ENCODE data around the gene TRIM44. TPM values are rescaled to one million over a fixed set of nuclear protein-coding genes. Genes with fewer than 3 reads are reported as not detected.
"Not testable (repeated sequence)": the region's sequence is repeated elsewhere in the genome, so short reads cannot be mapped to it uniquely, and the experiment has no call there.

The TRIM44 gene
- total RNA-seq, 2 experiments from 2014 or later, result 40.9 to 41.1 TPM

GRCh38 chr11:35855671-35856070 lies 193.1 kb downstream of the TRIM44 start:
- no peak overlapping the region for H3K4me3 Mint-ChIP-seq

GRCh38 chr11:35856259-35856658 lies 193.7 kb downstream of the TRIM44 start:
- Mint-ChIP-seq H3K4me3 (no peak overlapping the region), H3K27ac (no peak overlapping the region), H3K9me3 (no peaks in the 10 kb centered on the region), H3K27me3 (no peaks in the 10 kb centered on the region), H3K36me3 (no peaks in the 10 kb centered on the region), H3K4me1 (no peaks in the 10 kb centered on the region)
- DNase-seq, result no peak

More at GRCh38 chr11:35855671-35856070, 193.1 kb downstream of the TRIM44 start:
- H3K36me3 Mint-ChIP-seq, result no peaks in the 10 kb centered on the region
- DNase-seq, result no peak
- no peaks in the 10 kb centered on the region for H3K27me3 Mint-ChIP-seq
- H3K4me1 Mint-ChIP-seq, result no peaks in the 10 kb centered on the region
- no peak overlapping the region for H3K27ac Mint-ChIP-seq
- no peaks in the 10 kb centered on the region for H3K9me3 Mint-ChIP-seq

GRCh38 chr11:35856756-35857155 lies 194.2 kb downstream of the TRIM44 start:
- Mint-ChIP-seq H3K4me3 (no peak overlapping the region), H3K4me1 (no peaks in the 10 kb centered on the region), H3K27me3 (no peaks in the 10 kb centered on the region), H3K27ac (no peak overlapping the region), H3K36me3 (no peaks in the 10 kb centered on the region), H3K9me3 (no peaks in the 10 kb centered on the region)
- DNase-seq, result no peak

- DNase-seq, result no peak
- H3K9me3 Mint-ChIP-seq, result no peaks in the 10 kb centered on the region
- no peaks in the 10 kb centered on the region for H3K27me3 Mint-ChIP-seq
- no peaks in the 10 kb centered on the region for H3K4me1 Mint-ChIP-seq
- no peaks in the 10 kb centered on the region for H3K36me3 Mint-ChIP-seq
- H3K27ac Mint-ChIP-seq, result no peak overlapping the region
- no peak overlapping the region for H3K4me3 Mint-ChIP-seq
Observed at GRCh38 chr11:35857922-35858321, 195.3 kb downstream of the TRIM44 start.

- Mint-ChIP-seq H3K4me1 (no peaks in the 10 kb centered on the region), H3K27ac (no peak overlapping the region), H3K9me3 (peaks cover 2% of the 10 kb centered on the region), H3K36me3 (no peaks in the 10 kb centered on the region), H3K4me3 (no peak overlapping the region), H3K27me3 (peaks cover 4% of the 10 kb centered on the region)
- DNase-seq, result no peak
Observed at GRCh38 chr11:35859301-35859700, 196.7 kb downstream of the TRIM44 start.

GRCh38 chr11:35860194-35860593 lies 197.6 kb downstream of the TRIM44 start:
- H3K36me3 Mint-ChIP-seq, H3K9me3 Mint-ChIP-seq, H3K27me3 Mint-ChIP-seq, H3K4me3 Mint-ChIP-seq, DNase-seq, H3K27ac Mint-ChIP-seq, H3K4me1 Mint-ChIP-seq: not testable (repeated sequence)

- Mint-ChIP-seq H3K36me3 (no peaks in the 10 kb centered on the region), H3K4me3 (no peak overlapping the region), H3K9me3 (peaks cover 2% of the 10 kb centered on the region), H3K4me1 (no peaks in the 10 kb centered on the region), H3K27me3 (peaks cover 4% of the 10 kb centered on the region), H3K27ac (no peak overlapping the region)
- DNase-seq, result no peak
Observed at GRCh38 chr11:35861191-35861590, 198.6 kb downstream of the TRIM44 start.

GRCh38 chr11:35862666-35863065 lies 200.1 kb downstream of the TRIM44 start:
- Mint-ChIP-seq H3K4me1 (no peaks in the 10 kb centered on the region), H3K27me3 (peaks cover 4% of the 10 kb centered on the region), H3K27ac (no peak overlapping the region), H3K4me3 (no peak overlapping the region), H3K9me3 (peaks cover 6% of the 10 kb centered on the region), H3K36me3 (peaks cover 2% of the 10 kb centered on the region)
- DNase-seq, result no peak

- H3K27ac Mint-ChIP-seq, result no peak overlapping the region
- no peak overlapping the region for H3K4me3 Mint-ChIP-seq
- no peaks in the 10 kb centered on the region for H3K4me1 Mint-ChIP-seq
- peaks cover 13% of the 10 kb centered on the region for H3K9me3 Mint-ChIP-seq
- peaks cover 2% of the 10 kb centered on the region for H3K36me3 Mint-ChIP-seq
- H3K27me3 Mint-ChIP-seq, result peaks cover 4% of the 10 kb centered on the region
- no peak for DNase-seq
Observed at GRCh38 chr11:35864131-35864530, 201.6 kb downstream of the TRIM44 start.

- peaks cover 20% of the 10 kb centered on the region for H3K9me3 Mint-ChIP-seq
- no peak overlapping the region for H3K4me3 Mint-ChIP-seq
- DNase-seq, result no peak
- no peaks in the 10 kb centered on the region for H3K4me1 Mint-ChIP-seq
- H3K27ac Mint-ChIP-seq, result no peak overlapping the region
- peaks cover 4% of the 10 kb centered on the region for H3K27me3 Mint-ChIP-seq
- peaks cover 2% of the 10 kb centered on the region for H3K36me3 Mint-ChIP-seq
Observed at GRCh38 chr11:35866601-35867000, 204.0 kb downstream of the TRIM44 start.

Other genes starting within 250 kb of the TRIM44 start
- under 1 TPM in 1 of 2 experiments, not detected in 1; 0.08 TPM for gene SLC1A2, start 243.2 kb upstream of the TRIM44 start, total RNA-seq
- gene PAMR1, start 137.2 kb upstream of the TRIM44 start, total RNA-seq, result not detected
- gene FJX1, start 44.3 kb upstream of the TRIM44 start, total RNA-seq, result 1 to 10 TPM; 2.5 to 3.8 TPM